ENCODE measurements around the gene HTR3B.
A peak's percentile ranks its signal among the peaks of the same experiment; 100 is the strongest.

The HTR3B gene

DNA sequence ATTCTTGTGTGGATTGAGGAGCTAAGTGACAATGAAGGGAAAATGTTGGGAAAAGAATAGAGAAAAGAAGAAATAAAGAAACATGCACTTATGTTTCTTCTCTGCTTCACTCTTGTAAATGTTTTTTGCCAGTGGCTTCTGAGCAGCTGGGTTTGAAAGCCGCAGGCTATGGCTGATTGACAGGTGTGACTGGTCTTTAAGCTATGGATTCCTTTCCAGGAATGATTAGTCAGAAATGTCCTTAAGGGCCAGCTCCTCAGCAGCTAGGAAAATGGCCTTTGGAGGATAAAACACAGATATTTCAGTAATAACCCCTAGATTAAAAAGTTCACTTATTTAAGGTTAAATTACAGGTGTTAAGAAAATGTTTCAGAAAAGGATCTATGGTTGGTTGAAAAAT lies 22.7 kb upstream of the HTR3B start:
- no peak for DNase-seq (ENCODE audit: low read depth in 2 of 2)
- no peak overlapping the region for H3K4me3 ChIP-seq (replicated peaks in 1 of 2; ENCODE audit: low read depth in 2 of 2, low read length in 2 of 2)
- TF ChIP-seq, protein P1, sequence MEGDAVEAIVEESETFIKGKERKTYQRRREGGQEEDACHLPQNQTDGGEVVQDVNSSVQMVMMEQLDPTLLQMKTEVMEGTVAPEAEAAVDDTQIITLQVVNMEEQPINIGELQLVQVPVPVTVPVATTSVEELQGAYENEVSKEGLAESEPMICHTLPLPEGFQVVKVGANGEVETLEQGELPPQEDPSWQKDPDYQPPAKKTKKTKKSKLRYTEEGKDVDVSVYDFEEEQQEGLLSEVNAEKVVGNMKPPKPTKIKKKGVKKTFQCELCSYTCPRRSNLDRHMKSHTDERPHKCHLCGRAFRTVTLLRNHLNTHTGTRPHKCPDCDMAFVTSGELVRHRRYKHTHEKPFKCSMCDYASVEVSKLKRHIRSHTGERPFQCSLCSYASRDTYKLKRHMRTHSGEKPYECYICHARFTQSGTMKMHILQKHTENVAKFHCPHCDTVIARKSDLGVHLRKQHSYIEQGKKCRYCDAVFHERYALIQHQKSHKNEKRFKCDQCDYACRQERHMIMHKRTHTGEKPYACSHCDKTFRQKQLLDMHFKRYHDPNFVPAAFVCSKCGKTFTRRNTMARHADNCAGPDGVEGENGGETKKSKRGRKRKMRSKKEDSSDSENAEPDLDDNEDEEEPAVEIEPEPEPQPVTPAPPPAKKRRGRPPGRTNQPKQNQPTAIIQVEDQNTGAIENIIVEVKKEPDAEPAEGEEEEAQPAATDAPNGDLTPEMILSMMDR (IDR thresholded peaks at IDR 0.05; ENCODE audit: low read depth, low read length), result no peak

DNA sequence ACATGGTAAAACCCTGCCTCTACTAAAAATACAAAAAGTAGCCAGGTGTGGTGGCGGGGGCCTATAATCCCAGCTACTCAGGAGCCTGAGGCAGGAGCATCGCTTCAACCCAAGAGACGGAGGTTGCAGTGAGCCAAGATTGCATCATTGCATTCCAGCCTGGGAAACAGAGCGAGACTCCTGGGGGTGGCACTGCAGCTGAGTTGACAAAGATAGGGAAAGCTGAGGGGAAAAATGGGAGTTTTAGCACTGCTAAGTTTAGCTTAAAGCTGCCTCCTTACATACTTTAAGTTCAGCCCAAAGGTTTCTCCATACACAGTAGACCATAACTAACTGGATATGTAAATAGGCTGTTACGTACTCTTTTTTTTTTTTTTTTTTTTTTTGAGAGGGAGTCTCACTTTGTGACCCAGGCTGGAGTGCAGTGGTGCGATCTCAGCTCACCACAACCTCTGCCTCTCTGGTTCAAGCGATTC lies 20.2 kb upstream of the HTR3B start:
- peak; percentile 43 to 55 for DNase-seq (ENCODE audit: low read depth in 2 of 2)
- TF ChIP-seq, protein P1 (IDR thresholded peaks at IDR 0.05; ENCODE audit: low read depth, low read length), result no peak

DNA sequence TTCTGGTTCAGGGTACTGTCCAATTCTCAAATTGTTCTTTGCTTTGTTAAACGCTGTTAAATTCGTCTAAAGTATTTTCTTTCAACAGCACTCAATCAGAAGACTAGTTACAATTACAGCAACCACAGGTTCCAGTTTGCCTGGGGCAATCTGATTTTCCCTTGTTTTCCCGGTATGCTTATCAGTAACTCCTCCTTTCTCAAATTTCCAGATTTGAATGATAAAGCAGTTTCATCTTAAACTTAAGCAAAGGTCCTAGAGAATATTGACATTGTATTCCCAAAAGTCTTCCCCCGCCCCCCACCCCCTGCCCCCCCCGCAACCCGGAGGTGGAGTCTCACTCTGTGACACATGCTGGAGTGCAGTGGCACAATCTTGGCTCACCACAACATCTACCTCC lies 18.7 kb upstream of the HTR3B start:
- no peak overlapping the region for H3K4me3 ChIP-seq (replicated peaks in 1 of 2; ENCODE audit: low read depth in 2 of 2, low read length in 2 of 2)
- no peak for DNase-seq (ENCODE audit: low read depth in 2 of 2)
- TF ChIP-seq, protein P1 (IDR thresholded peaks at IDR 0.05; ENCODE audit: low read depth, low read length), result no peak

More for the DNA sequence above, 20.2 kb upstream of the HTR3B start:
- H3K4me3 ChIP-seq (replicated peaks in 1 of 2; ENCODE audit: low read depth in 2 of 2, low read length in 2 of 2), result no peak overlapping the region

DNA sequence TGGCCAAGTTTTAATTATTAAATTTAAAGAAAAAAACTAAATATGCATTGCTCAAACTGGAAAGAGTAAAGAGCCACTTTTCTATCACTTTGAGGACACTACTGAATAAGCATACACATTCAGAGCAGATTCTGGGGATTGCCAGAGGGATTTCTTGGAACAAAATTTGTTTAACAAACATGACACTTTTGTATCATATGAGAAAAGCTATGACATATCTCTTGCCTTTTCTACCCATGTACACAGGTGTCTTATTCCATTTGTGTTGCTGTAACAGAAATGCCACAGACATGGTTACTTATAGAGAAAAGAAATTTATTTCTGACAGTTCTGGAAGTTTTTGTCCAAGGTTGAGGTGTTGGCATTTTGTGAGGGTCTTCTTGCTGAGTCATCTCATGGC lies 15.7 kb upstream of the HTR3B start:
- no peak overlapping the region for H3K4me3 ChIP-seq (replicated peaks in 1 of 2; ENCODE audit: low read depth in 2 of 2, low read length in 2 of 2)
- DNase-seq (ENCODE audit: low read depth in 2 of 2), result no peak
- TF ChIP-seq, protein P1 (IDR thresholded peaks at IDR 0.05; ENCODE audit: low read depth, low read length), result no peak

DNA sequence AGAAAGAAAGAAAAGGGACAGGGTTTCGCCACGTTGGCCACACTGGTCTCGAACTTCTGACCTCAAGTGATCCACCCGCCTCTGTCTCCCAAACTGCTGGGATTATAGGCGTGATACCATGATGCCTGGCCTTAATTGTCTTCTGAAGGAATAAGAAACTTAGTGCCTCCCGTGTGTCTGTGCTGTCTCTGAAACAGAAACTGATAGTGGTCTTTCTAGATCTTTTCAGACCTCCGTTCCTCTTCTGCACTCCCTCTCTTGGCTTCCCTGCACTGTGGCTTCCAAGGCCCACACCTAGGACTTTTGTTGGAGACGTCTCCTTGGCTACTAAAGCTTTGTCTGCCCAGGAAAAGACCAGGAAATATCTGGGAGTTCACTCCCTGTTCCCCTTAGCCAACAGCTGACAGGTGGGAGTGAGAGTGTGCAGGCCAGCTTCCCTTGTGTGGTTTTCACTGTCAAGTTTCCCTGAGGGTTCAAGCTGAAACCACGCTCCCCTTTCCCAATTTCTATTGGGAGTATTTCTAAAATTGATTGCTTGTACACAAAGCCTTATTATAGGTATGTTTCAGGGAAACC lies 10.1 kb upstream of the HTR3B start:
- no peak overlapping the region for H3K4me3 ChIP-seq (replicated peaks in 1 of 2; ENCODE audit: low read depth in 2 of 2, low read length in 2 of 2)
- no peak for DNase-seq (ENCODE audit: low read depth in 2 of 2)
- TF ChIP-seq, protein P1 (IDR thresholded peaks at IDR 0.05; ENCODE audit: low read depth, low read length), result no peak

DNA sequence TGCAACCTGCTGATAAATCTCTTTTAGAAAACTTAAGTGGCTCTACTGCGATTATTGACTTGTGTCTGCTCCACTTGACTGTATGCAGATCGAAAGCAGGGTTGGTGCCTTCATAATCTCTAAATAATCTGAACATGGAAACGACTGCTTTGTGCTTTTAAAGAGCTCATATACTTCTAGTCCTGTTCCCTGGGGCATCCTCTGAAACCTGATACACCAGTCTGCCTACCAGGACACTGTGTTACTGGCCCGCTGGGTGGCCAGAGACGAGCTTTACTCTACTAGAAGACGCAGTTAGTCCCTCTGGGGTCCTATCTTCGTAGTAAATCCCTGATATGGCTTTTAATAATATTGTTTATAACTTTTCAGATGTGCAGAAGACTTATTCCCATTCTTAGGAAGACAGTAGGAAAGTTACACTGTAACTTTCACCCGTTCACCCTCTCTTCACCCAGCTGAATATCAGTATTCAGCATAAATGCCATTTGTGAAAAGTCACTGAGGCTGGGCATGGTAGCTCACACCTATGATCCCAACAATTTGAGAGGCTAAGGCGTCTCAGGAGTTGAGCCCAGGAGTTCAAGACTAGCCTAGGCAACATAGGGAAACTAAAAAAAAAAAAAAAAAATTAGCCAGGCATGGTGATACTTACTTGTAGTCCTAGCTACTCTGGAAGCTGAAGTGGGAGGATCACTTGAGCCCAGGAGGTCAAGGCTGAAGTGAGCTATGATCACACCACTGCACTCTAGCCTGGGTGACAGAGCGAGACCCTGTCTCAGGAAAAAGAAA lies 9.0 kb upstream of the HTR3B start:
- DNase-seq (ENCODE audit: low read depth in 2 of 2), result no peak
- TF ChIP-seq, protein P1 (IDR thresholded peaks at IDR 0.05; ENCODE audit: low read depth, low read length), result no peak
- no peak overlapping the region for H3K4me3 ChIP-seq (replicated peaks in 1 of 2; ENCODE audit: low read depth in 2 of 2, low read length in 2 of 2)
